H1 (cell line): ENCODE data around the gene DISC1.

ENCODE experiments used
- CTCF ChIP-seq, 3 experiments: IDR thresholded peaks; 1 replicate in 2 of 3; 2 replicates in 1 of 3; pipeline versions ENCODE4 v1.5.1 to v1.6.1; 2011; ENCODE audit warnings: low read length in 3 of 3, mild to moderate bottlenecking in 3 of 3, inconsistent platforms in 2 of 3, low read depth in 1 of 3, moderate library complexity in 1 of 3; ENCODE audit not compliant: insufficient read depth in 1 of 3; ENCODE audit errors: control extremely low read depth in 1 of 3
- EGR1 ChIP-seq: IDR thresholded peaks from 2 replicates; pipeline ENCODE4 v1.6.1; 2011; ENCODE audit warnings: low read depth, low read length, borderline replicate concordance
- JUND ChIP-seq: IDR thresholded peaks from 2 replicates; pipeline ENCODE4 v1.6.1; 2011; ENCODE audit warnings: mild to moderate bottlenecking, improper control_type of control experiment, low read length
- KDM1A ChIP-seq: fragments of 200-600, 300-600 bp; sonication (generic); IDR thresholded peaks from 2 replicates; pipeline ENCODE4 v1.7.1; 2016; ENCODE audit warnings: mild to moderate bottlenecking, low read length, borderline replicate concordance
- MAFK ChIP-seq: IDR thresholded peaks from 2 replicates; pipeline ENCODE4 v1.6.1; 2012; ENCODE audit warnings: low read depth, mild to moderate bottlenecking, improper control_type of control experiment, low read length
- PHF8 ChIP-seq: fragments of 200-600 bp; sonication (generic); conservative IDR thresholded peaks from 2 replicates; pipeline ENCODE4 v1.7.1; 2012; ENCODE audit warnings: low read depth, mild to moderate bottlenecking, inconsistent platforms, low read length, moderate library complexity
- POLR2AphosphoS5 ChIP-seq: IDR thresholded peaks from 2 replicates; pipeline ENCODE4 v1.6.1; 2011; ENCODE audit warnings: low read depth, low read length
- RAD21 ChIP-seq, 2 experiments: IDR thresholded peaks in 1 of 2; conservative IDR thresholded peaks in 1 of 2; 2 replicates each; pipeline ENCODE4 v1.6.1; 2011; ENCODE audit warnings: low read depth in 2 of 2, low read length in 2 of 2, improper control_type of control experiment in 1 of 2, inconsistent platforms in 1 of 2, mild to moderate bottlenecking in 1 of 2, moderate library complexity in 1 of 2
- TCF12 ChIP-seq: IDR thresholded peaks from 2 replicates; pipeline ENCODE4 v1.6.1; 2011; ENCODE audit warnings: low read depth, mild to moderate bottlenecking, low read length

DNA sequence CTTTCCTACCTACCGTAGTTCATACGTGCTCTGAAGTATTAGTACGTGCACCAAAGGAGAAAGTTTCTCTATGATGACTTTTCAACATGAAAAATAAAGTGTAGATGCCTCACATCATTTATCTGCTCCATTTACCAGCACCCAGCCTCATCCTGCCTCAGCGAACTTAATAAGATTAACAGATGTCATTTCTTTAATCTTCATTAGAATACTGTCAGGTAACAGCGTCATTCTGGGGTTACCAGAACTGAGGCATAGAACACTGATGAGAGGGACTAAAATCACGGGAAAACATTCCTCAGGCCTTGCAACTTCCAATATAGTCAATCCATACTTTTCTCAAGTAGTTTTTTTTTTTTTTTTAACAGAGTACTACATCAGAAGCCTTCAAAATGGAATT is 43.2 kb upstream of the DISC1 start:
- TF ChIP-seq CTCF (IDR thresholded peaks at IDR 0.05; ENCODE audit: control extremely low read depth in 1 of 3, insufficient read depth in 1 of 3, low read depth in 1 of 3, low read length in 3 of 3) (no peak), TCF12 (no peak), MAFK (no peak), JUND (no peak), PHF8 (no peak), EGR1 (no peak), RAD21 (IDR thresholded peaks at IDR 0.05 in 1 of 2, conservative IDR thresholded peaks at IDR 0.05 in 1 of 2; ENCODE audit: low read depth in 2 of 2, low read length in 2 of 2) (no peak), KDM1A (no peak), POLR2AphosphoS5 (no peak)
